ENCODE measurements around the gene ITPK1.

- TF ChIP-seq TAF1 (IDR thresholded peaks at IDR 0.05; ENCODE audit: borderline replicate concordance, insufficient read depth, low read length): no peak
- no peak for TF ChIP-seq POLR2AphosphoS5 (IDR thresholded peaks at IDR 0.05; ENCODE audit: low read depth, low read length)
- TF ChIP-seq REST (IDR thresholded peaks at IDR 0.05; ENCODE audit: insufficient read depth in 1 of 2, low read depth in 2 of 2, low read length in 2 of 2): no peak
- TF ChIP-seq SIN3A (IDR thresholded peaks at IDR 0.05; ENCODE audit: borderline replicate concordance, insufficient read depth, low read length): no peak
- TF ChIP-seq FOXP2 (optimal IDR thresholded peaks at IDR 0.05; ENCODE audit: borderline replicate concordance, extremely low read depth, extremely low read length, insufficient read depth): no peak
Measured at GRCh38 chr14:93041830-93042229, 73.9 kb downstream of the ITPK1 start.

All from PFSK-1 (cell line).